Caco-2 (cell line): Measurements from ENCODE around the gene ENDOV. TPM values are rescaled to one million over a fixed set of nuclear protein-coding genes. Genes with fewer than 3 reads are reported as not detected.
A peak's percentile ranks its signal among the peaks of the same experiment; 100 is the strongest.

Source experiments
- BruUV-seq: library from RNA; stranded (reverse); fragments of 400-500 nt; replicated peaks from 2 replicates; lab custom pipeline; 2021; lab: Mats Ljungman, UMichigan
- CTCF ChIA-PET: fragments of 300-600 bp; sonication (Branson Sonifier 250); formaldehyde crosslinking; loops from one replicate; lab custom pipeline; 2022; ENCODE audit warnings: antibody characterized with exemption; lab: Charles Lee
- POLR2A ChIA-PET: fragments of 300-600 bp; sonication (Branson Sonifier 250); formaldehyde crosslinking; loops from one replicate; lab custom pipeline; 2022; ENCODE audit warnings: antibody characterized with exemption; lab: Charles Lee
- DNase-seq, 2 experiments: peaks; one replicate each; pipeline versions ENCODE4 v3.0.0 to v3.0.0-alpha.2; 2020 to 2022
- H3K27me3 ChIP-seq: replicated peaks from 2 replicates; pipeline ENCODE4 v1.6.0; 2011; ENCODE audit warnings: low read length; ENCODE audit not compliant: control insufficient read depth, insufficient read depth
- H3K36me3 ChIP-seq: 2 replicates; pipeline ENCODE4 v1.5.1; 2011; ENCODE audit warnings: low read length; ENCODE audit not compliant: control insufficient read depth, insufficient read depth
- H3K4me1 ChIP-seq: fragments of 250-450 bp; sonication (Bioruptor Pico); 2 replicates; pipeline ENCODE4 v1.5.1; 2020; ENCODE audit warnings: mild to moderate bottlenecking
- H3K4me3 ChIP-seq: 2 replicates; pipeline ENCODE4 v1.5.1; 2011; ENCODE audit warnings: low read depth, mild to moderate bottlenecking, control low read depth, low read length
- H3K9me3 ChIP-seq: fragments of 250-450 bp; sonication (Bioruptor Pico); 2 replicates; pipeline ENCODE4 v1.5.1; 2020; ENCODE audit warnings: mild to moderate bottlenecking, moderate library complexity
- H3K27ac Mint-ChIP-seq: one replicate; pipeline ENCODE4 v1.8.0; 2022; ENCODE audit warnings: mixed read lengths; ENCODE audit not compliant: unreplicated experiment
- H3K27me3 Mint-ChIP-seq: one replicate; pipeline ENCODE4 v1.8.0; 2022; ENCODE audit warnings: mixed read lengths; ENCODE audit not compliant: insufficient read depth, unreplicated experiment
- H3K36me3 Mint-ChIP-seq: one replicate; pipeline ENCODE4 v1.8.0; 2022; ENCODE audit warnings: mild to moderate bottlenecking, mixed read lengths; ENCODE audit not compliant: insufficient read depth, unreplicated experiment
- H3K4me1 Mint-ChIP-seq: one replicate; pipeline ENCODE4 v1.8.0; 2022; ENCODE audit warnings: low read depth, mixed read lengths; ENCODE audit not compliant: unreplicated experiment
- H3K4me3 Mint-ChIP-seq: one replicate; pipeline ENCODE4 v1.8.0; 2022; ENCODE audit warnings: mild to moderate bottlenecking, moderate library complexity, mixed read lengths; ENCODE audit not compliant: unreplicated experiment
- H3K9me3 Mint-ChIP-seq: one replicate; pipeline ENCODE4 v1.8.0; 2022; ENCODE audit warnings: mixed read lengths; ENCODE audit not compliant: unreplicated experiment
- CTCF ChIP-seq, 2 experiments: fragments of 200-600 bp in 1 of 2; IDR thresholded peaks; 1 replicate in 1 of 2; 2 replicates in 1 of 2; pipeline versions ENCODE4 v1.5.1 to v1.8.0; 2011 to 2022; ENCODE audit warnings: antibody characterized with exemption in 1 of 2, control low read depth in 1 of 2, inconsistent platforms in 1 of 2, low read depth in 1 of 2, low read length in 1 of 2, mild to moderate bottlenecking in 1 of 2, moderate library complexity in 1 of 2; ENCODE audit not compliant: insufficient read depth in 1 of 2, severe bottlenecking in 1 of 2, unreplicated experiment in 1 of 2
- intact Hi-C: fragments of 100-400 bp; cut with micrococcal nuclease; formaldehyde crosslinking; loops from one replicate; pipeline ENCODE4 v1.10.0; 2022; ENCODE audit not compliant: unreplicated experiment
- total RNA-seq: library from RNA; stranded (reverse); gene quantifications from 2 replicates; pipeline ENCODE4 v1.2.3, GENCODE V29; 2022

Gene ENDOV
- total RNA-seq, 1 experiment from 2014 or later: 21.5 TPM

GRCh38 chr17:80377798-80378197 lies 37.2 kb upstream of the ENDOV start:
- Mint-ChIP-seq H3K27ac (no peak overlapping the region), H3K4me3 (no peak overlapping the region), H3K9me3 (no peaks in the 10 kb centered on the region), H3K27me3 (no peaks in the 10 kb centered on the region), H3K36me3 (peaks cover 31% of the 10 kb centered on the region), H3K4me1 (no peaks in the 10 kb centered on the region)
- no peaks in the 10 kb centered on the region for H3K9me3 ChIP-seq
- no TSS peak for BruUV-seq
- DNase-seq: peak in 1 of 2 experiments; percentile 23
- TF ChIP-seq CTCF (IDR thresholded peaks at IDR 0.05; ENCODE audit: insufficient read depth in 1 of 2, low read depth in 1 of 2, low read length in 1 of 2, severe bottlenecking in 1 of 2, unreplicated experiment in 1 of 2): no peak
- no peaks in the 10 kb centered on the region for H3K4me1 ChIP-seq
- H3K27me3 ChIP-seq: no peaks in the 10 kb centered on the region
- ChIA-PET POLR2A (no interaction called here), CTCF (no interaction called here)
- H3K36me3 ChIP-seq: no peaks in the 10 kb centered on the region; the same call in 1 of the 2 replicates
- intact Hi-C loops: no loop called here
- no peak overlapping the region for H3K4me3 ChIP-seq

GRCh38 chr17:80379348-80379747 lies 35.6 kb upstream of the ENDOV start:
- Mint-ChIP-seq H3K4me3 (no peak overlapping the region), H3K9me3 (no peaks in the 10 kb centered on the region), H3K36me3 (peaks cover 42% of the 10 kb centered on the region), H3K27ac (no peak overlapping the region), H3K4me1 (no peaks in the 10 kb centered on the region), H3K27me3 (no peaks in the 10 kb centered on the region)
- H3K27me3 ChIP-seq: no peaks in the 10 kb centered on the region
- H3K36me3 ChIP-seq: no peaks in the 10 kb centered on the region; the same call in 1 of the 2 replicates
- no TSS peak for BruUV-seq
- TF ChIP-seq CTCF (IDR thresholded peaks at IDR 0.05; ENCODE audit: insufficient read depth in 1 of 2, low read depth in 1 of 2, low read length in 1 of 2, severe bottlenecking in 1 of 2, unreplicated experiment in 1 of 2): no peak
- intact Hi-C loops: no loop called here
- CTCF ChIA-PET: no interaction called here
- H3K4me3 ChIP-seq: no peak overlapping the region
- DNase-seq: peak in 1 of 2 experiments; percentile 3
- no peaks in the 10 kb centered on the region for H3K4me1 ChIP-seq
- POLR2A ChIA-PET: no interaction called here
- no peaks in the 10 kb centered on the region for H3K9me3 ChIP-seq

GRCh38 chr17:80380068-80380467 lies 34.9 kb upstream of the ENDOV start:
- Mint-ChIP-seq H3K4me3 (no peak overlapping the region), H3K9me3 (no peaks in the 10 kb centered on the region), H3K36me3 (peaks cover 48% of the 10 kb centered on the region), H3K4me1 (no peaks in the 10 kb centered on the region), H3K27ac (no peak overlapping the region), H3K27me3 (no peaks in the 10 kb centered on the region)
- H3K4me3 ChIP-seq: no peak overlapping the region
- ChIA-PET CTCF (no interaction called here), POLR2A (no interaction called here)
- no peak for DNase-seq
- H3K36me3 ChIP-seq: no peaks in the 10 kb centered on the region; the same call in 1 of the 2 replicates
- H3K27me3 ChIP-seq: no peaks in the 10 kb centered on the region
- intact Hi-C loops: no loop called here
- H3K4me1 ChIP-seq: no peaks in the 10 kb centered on the region
- no TSS peak for BruUV-seq
- TF ChIP-seq CTCF (IDR thresholded peaks at IDR 0.05; ENCODE audit: insufficient read depth in 1 of 2, low read depth in 1 of 2, low read length in 1 of 2, severe bottlenecking in 1 of 2, unreplicated experiment in 1 of 2): no peak
- no peaks in the 10 kb centered on the region for H3K9me3 ChIP-seq
